Measurements from ENCODE around the gene CEP70.
"Not testable (repeated sequence)": the region's sequence is repeated elsewhere in the genome, so short reads cannot be mapped to it uniquely, and the experiment has no call there.

The CEP70 gene

GRCh38 chr3:138567403-138567802 is 26.7 kb downstream of the CEP70 start:
- Mint-ChIP-seq H3K9me3 (peaks cover 7% of the 10 kb centered on the region), H3K4me3 (no peak overlapping the region), H3K27ac (no peak overlapping the region), H3K4me1 (peaks cover 12% of the 10 kb centered on the region), H3K36me3 (ENCODE audit: low read depth) (peaks cover 19% of the 10 kb centered on the region), H3K27me3 (no peaks in the 10 kb centered on the region)
- ATAC-seq (no peak), DNase-seq (no peak)

DNA sequence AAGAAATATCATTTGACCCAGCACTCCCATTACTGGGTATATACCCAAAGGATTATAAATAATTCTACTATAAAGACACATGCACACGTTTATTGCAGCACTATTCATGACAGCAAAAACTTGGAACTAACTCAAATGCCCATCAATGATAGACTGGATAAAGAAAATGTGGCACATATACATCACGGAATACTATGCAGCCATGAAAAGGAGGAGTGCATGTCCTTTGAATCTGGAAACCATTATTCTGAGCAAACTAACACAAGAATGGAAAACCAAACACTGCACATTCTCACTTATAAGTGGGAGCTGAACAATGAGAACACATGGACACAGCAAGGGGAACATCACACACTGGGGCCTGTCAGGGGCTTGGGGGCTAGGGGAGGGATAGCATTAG is 27.8 kb downstream of the CEP70 start:
- peaks cover 23% of the 10 kb centered on the region for H3K36me3 Mint-ChIP-seq (ENCODE audit: low read depth)
- not testable (repeated sequence) for H3K4me3 Mint-ChIP-seq, H3K9me3 Mint-ChIP-seq, ATAC-seq, DNase-seq, H3K4me1 Mint-ChIP-seq, H3K27ac Mint-ChIP-seq, H3K27me3 Mint-ChIP-seq

DNA sequence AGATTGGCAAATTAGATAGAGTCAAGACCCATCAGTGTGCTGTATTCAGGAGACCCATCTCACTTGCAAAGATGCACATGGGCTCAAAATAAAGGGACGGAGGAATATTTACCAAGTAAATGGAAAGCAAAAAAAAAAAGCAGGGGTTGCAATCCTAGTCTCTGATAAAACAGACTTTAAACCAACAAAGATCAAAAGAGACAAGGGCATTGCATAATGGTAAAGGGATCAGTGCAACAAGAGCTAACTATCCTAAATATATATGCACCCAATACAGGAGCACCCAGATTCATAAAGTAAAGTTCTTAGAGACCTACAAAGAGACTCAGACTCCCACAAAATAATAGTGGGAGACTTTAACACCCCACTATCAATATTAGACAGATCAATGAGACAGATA is 31.2 kb downstream of the CEP70 start:
- H3K27ac Mint-ChIP-seq, H3K27me3 Mint-ChIP-seq, H3K4me3 Mint-ChIP-seq, H3K4me1 Mint-ChIP-seq, DNase-seq, ATAC-seq: not testable (repeated sequence)
- Mint-ChIP-seq H3K36me3 (ENCODE audit: low read depth) (peaks cover 45% of the 10 kb centered on the region), H3K9me3 (peaks cover 19% of the 10 kb centered on the region)

DNA sequence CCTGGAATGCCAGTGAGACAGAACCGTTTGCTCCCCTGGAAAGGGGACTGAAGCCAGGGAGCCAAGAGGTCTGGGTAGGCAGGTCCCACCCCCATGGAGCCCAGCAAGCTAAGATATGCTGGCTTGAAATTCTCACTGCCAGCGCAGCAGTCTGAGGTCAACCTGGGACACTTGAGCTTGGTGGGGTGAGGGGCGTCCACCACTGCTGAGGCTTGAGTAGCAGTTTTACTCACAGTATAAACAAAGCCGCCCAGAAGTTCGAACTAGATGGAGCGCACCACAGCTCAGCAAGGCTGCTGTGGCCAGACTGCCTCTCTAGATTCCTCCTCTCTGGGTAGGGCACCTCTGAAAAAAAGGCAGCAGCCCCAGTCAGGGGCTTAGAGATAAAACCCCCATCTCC is 33.6 kb downstream of the CEP70 start:
- Mint-ChIP-seq H3K4me3 (no peak overlapping the region), H3K27ac (no peak overlapping the region), H3K36me3 (ENCODE audit: low read depth) (peaks cover 59% of the 10 kb centered on the region), H3K4me1 (peaks cover 4% of the 10 kb centered on the region), H3K9me3 (peaks cover 23% of the 10 kb centered on the region), H3K27me3 (no peaks in the 10 kb centered on the region)
- DNase-seq, result no peak
- ATAC-seq, result no peak

DNA sequence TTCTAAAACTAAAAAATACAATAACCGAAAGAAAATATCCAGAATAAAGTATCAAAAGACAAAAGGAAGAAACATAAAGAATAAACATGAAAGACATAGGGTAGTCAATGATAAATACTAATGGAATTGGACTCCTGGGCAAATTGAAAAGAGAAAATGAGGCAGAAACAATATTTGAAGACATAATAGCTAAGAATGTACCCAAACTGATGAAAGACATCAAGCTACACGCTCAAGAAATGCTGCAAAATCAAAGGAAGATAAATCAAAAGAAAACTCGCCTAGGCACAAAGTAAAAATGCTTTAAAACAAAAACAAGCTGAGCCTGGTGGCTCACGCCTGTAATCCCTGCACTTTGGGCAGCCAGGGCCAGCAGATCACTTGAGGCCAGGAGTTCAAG is 34.9 kb downstream of the CEP70 start:
- no peak for ATAC-seq
- no peak overlapping the region for H3K4me3 Mint-ChIP-seq
- peaks cover 64% of the 10 kb centered on the region for H3K36me3 Mint-ChIP-seq (ENCODE audit: low read depth)
- no peak overlapping the region for H3K27ac Mint-ChIP-seq
- peaks cover 30% of the 10 kb centered on the region for H3K9me3 Mint-ChIP-seq
- peaks cover 4% of the 10 kb centered on the region for H3K4me1 Mint-ChIP-seq
- DNase-seq, result no peak
- H3K27me3 Mint-ChIP-seq, result no peaks in the 10 kb centered on the region

GRCh38 chr3:138554775-138555174 is 39.3 kb downstream of the CEP70 start:
- not testable (repeated sequence) for H3K27me3 Mint-ChIP-seq, H3K4me3 Mint-ChIP-seq, H3K27ac Mint-ChIP-seq, ATAC-seq, H3K4me1 Mint-ChIP-seq, DNase-seq
- Mint-ChIP-seq H3K9me3 (peaks cover 65% of the 10 kb centered on the region), H3K36me3 (ENCODE audit: low read depth) (peaks cover 75% of the 10 kb centered on the region)

GRCh38 chr3:138550958-138551357 is 43.1 kb downstream of the CEP70 start:
- DNase-seq, H3K4me3 Mint-ChIP-seq, H3K27me3 Mint-ChIP-seq, ATAC-seq, H3K27ac Mint-ChIP-seq, H3K4me1 Mint-ChIP-seq: not testable (repeated sequence)
- Mint-ChIP-seq H3K9me3 (peaks cover 73% of the 10 kb centered on the region), H3K36me3 (ENCODE audit: low read depth) (peaks cover 83% of the 10 kb centered on the region)

- Mint-ChIP-seq H3K4me1 (peaks cover 5% of the 10 kb centered on the region), H3K27ac (no peak overlapping the region), H3K36me3 (ENCODE audit: low read depth) (peaks cover 88% of the 10 kb centered on the region), H3K4me3 (no peak overlapping the region), H3K27me3 (no peaks in the 10 kb centered on the region), H3K9me3 (peaks cover 72% of the 10 kb centered on the region)
- no peak for DNase-seq
- ATAC-seq, result no peak
Measured at GRCh38 chr3:138549179-138549977, 44.7 kb downstream of the CEP70 start.

GRCh38 chr3:138547342-138547975 is 46.6 kb downstream of the CEP70 start:
- peaks cover under 1% of the 10 kb centered on the region for H3K4me1 Mint-ChIP-seq
- H3K27me3 Mint-ChIP-seq, result no peaks in the 10 kb centered on the region
- ATAC-seq, result no peak
- H3K27ac Mint-ChIP-seq, result no peak overlapping the region
- H3K4me3 Mint-ChIP-seq, result no peak overlapping the region
- DNase-seq, result no peak
- H3K36me3 Mint-ChIP-seq (ENCODE audit: low read depth), result peaks cover 88% of the 10 kb centered on the region
- peaks cover 61% of the 10 kb centered on the region for H3K9me3 Mint-ChIP-seq

DNA sequence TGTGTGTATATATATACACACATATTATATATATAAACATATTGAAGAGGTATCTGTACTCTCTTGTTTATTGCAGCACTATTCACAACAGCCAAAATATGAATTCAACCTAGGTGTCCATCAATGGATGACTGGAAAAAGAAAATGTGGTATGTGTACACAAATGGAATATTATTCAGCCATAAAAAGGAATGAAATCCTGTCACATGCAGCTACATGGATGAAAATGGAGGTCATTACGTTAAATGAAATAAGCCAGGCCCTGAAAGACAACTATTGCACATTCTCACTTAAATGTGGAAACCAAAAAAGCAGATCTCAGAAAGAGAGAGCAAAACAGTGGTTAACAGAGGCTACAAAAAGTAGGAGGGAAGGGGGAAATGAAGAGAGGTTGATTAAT is 49.5 kb downstream of the CEP70 start:
- no peak for ATAC-seq
- peaks cover 55% of the 10 kb centered on the region for H3K9me3 Mint-ChIP-seq
- H3K4me1 Mint-ChIP-seq, result no peaks in the 10 kb centered on the region
- DNase-seq, result no peak
- no peak overlapping the region for H3K27ac Mint-ChIP-seq
- no peaks in the 10 kb centered on the region for H3K27me3 Mint-ChIP-seq
- H3K36me3 Mint-ChIP-seq (ENCODE audit: low read depth), result peaks cover 91% of the 10 kb centered on the region
- no peak overlapping the region for H3K4me3 Mint-ChIP-seq

GRCh38 chr3:138542977-138543376 is 51.1 kb downstream of the CEP70 start:
- H3K36me3 Mint-ChIP-seq (ENCODE audit: low read depth), result peaks cover 90% of the 10 kb centered on the region
- no peaks in the 10 kb centered on the region for H3K4me1 Mint-ChIP-seq
- no peak for DNase-seq
- no peaks in the 10 kb centered on the region for H3K27me3 Mint-ChIP-seq
- no peak overlapping the region for H3K4me3 Mint-ChIP-seq
- no peak overlapping the region for H3K27ac Mint-ChIP-seq
- H3K9me3 Mint-ChIP-seq, result peaks cover 61% of the 10 kb centered on the region
- no peak for ATAC-seq

DNA sequence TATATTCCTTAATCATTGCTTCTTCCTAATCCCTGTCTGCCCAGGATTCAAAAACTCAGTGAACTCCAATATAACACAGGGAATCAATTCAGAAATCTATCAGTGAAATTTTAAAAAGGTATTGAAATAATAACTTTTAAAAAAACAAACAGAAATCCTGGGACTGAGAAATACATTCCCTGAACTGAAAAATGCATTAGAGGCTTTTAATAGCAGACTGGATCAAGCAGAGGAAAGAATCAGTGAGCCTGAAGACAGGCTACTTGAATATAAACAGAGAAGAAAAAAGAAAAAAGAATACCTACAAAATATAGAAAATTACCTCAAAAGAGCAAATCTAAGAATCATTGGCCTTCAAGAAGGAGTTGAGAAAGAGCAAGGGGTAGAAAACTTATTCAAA is 54.7 kb downstream of the CEP70 start:
- peaks cover 37% of the 10 kb centered on the region for H3K9me3 Mint-ChIP-seq
- H3K36me3 Mint-ChIP-seq (ENCODE audit: low read depth), result peaks cover 63% of the 10 kb centered on the region
- H3K27ac Mint-ChIP-seq, result no peak overlapping the region
- ATAC-seq (no peak), DNase-seq (no peak)
- no peaks in the 10 kb centered on the region for H3K27me3 Mint-ChIP-seq
- no peak overlapping the region for H3K4me3 Mint-ChIP-seq
- H3K4me1 Mint-ChIP-seq, result no peaks in the 10 kb centered on the region

DNA sequence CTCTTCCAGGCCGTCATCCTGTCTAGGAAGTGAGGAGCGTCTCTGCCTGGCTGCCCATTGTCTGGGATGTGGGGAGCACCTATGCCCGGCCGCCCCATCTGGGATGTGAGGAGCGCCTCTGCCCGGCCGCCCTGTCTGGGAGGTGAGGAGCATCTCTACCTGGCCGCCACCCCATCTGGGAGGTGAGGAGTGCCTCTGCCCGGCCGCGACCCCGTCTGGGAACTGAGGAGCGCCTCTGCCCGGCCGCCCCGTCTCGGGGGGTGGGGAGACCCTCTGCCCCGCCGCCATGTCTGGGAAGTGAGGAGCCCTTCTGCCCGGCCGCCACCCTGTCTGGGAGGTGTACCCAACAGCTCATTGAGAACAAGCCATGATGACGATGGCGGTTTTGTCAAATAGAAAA is 72.6 kb downstream of the CEP70 start:
- not testable (repeated sequence) for H3K27me3 Mint-ChIP-seq, H3K27ac Mint-ChIP-seq, DNase-seq, H3K4me1 Mint-ChIP-seq, H3K4me3 Mint-ChIP-seq, ATAC-seq
- H3K9me3 Mint-ChIP-seq, result peaks cover 11% of the 10 kb centered on the region
- peaks cover 40% of the 10 kb centered on the region for H3K36me3 Mint-ChIP-seq (ENCODE audit: low read depth)

DNA sequence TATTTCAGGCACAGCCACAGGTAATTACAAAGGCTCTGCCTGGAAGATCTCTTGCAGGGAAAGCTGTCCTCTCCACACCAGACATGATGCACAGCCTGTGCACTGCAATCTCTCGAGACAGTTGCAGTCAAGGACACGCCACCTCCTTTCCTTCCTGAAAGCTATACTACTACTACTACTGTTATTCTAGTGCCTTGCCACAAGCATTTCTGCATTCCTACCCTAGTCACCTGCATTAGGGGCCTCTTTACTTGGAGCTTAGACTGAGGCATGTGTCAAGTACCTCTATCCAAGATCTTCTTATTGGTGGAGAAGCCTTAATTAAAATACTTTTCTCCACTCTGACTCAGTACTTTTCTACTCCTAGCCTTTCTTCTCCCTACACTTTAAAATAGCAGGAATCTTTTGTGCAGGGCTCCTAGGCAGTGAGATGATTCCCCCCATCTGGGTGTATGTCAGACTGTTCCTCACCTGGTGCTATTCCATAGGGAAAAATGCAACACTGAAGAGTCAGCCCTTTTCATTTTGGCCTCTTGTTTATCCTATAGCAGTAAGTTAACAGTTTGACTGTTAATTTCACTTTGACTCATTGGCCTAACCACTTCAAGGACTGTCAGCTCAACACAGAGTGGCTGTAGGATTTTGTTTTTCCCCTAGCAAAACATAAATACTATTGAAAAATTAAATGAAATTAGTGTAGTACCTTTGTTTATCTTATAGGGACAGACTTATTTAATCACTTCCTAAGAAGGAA is 80.8 kb downstream of the CEP70 start:
- H3K4me1 Mint-ChIP-seq, result peaks cover 8% of the 10 kb centered on the region
- no peak overlapping the region for H3K27ac Mint-ChIP-seq
- ATAC-seq, result peak; percentile 69
- no peak for DNase-seq
- H3K9me3 Mint-ChIP-seq, result peaks cover under 1% of the 10 kb centered on the region
- H3K4me3 Mint-ChIP-seq, result no peak overlapping the region
- H3K36me3 Mint-ChIP-seq (ENCODE audit: low read depth), result peaks cover 11% of the 10 kb centered on the region
- no peaks in the 10 kb centered on the region for H3K27me3 Mint-ChIP-seq

DNA sequence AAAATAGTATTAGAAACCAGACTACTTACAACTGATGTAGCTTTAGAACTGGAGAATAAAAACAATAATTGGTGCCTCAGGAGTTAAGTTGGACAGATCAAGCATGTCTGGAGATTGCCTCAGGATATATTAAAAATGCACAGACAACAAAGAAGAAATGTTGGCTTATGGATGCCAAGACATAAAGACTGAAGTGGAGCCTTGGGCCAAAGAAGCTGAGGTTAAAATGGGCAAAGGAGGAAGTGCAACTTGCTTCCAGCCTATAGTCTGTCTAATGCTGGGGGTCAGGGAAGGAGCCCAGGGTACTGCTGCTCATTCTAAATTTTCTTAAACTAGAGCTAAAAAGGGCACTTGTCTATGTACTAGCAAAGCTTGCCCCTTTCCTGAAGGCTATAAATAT is 82.1 kb downstream of the CEP70 start:
- Mint-ChIP-seq H3K36me3 (ENCODE audit: low read depth) (peaks cover 6% of the 10 kb centered on the region), H3K27me3 (no peaks in the 10 kb centered on the region), H3K9me3 (no peaks in the 10 kb centered on the region), H3K27ac (no peak overlapping the region), H3K4me1 (peaks cover 8% of the 10 kb centered on the region), H3K4me3 (no peak overlapping the region)
- ATAC-seq (no peak), DNase-seq (no peak)
